K562 (cell line): Measurements from ENCODE around the gene GMPR. TPM values are rescaled to one million over a fixed set of nuclear protein-coding genes. Genes with fewer than 3 reads are reported as not detected.

Experiments
- FIP1L1 ChIP-seq: fragments of 200-400 bp; formaldehyde crosslinking; IDR thresholded peaks from 2 replicates; pipeline ENCODE4 v1.6.1; 2018; ENCODE audit warnings: mild to moderate bottlenecking, low read depth, low read length; ENCODE audit not compliant: poor library complexity, severe bottlenecking
- SMARCA5 ChIP-seq: fragments of 450-650 bp; IDR thresholded peaks from 2 replicates; pipeline ENCODE4 v1.6.1; 2016
- SNIP1 ChIP-seq: fragments of 450-650 bp; IDR thresholded peaks from 2 replicates; pipeline ENCODE4 v1.7.1; 2017; ENCODE audit warnings: low read depth, mild to moderate bottlenecking
- THRAP3 ChIP-seq: fragments of 450-650 bp; IDR thresholded peaks from 2 replicates; pipeline ENCODE4 v1.6.1; 2016; ENCODE audit warnings: mild to moderate bottlenecking, inconsistent platforms, borderline replicate concordance
- U2AF2 ChIP-seq: fragments of 200-400 bp; formaldehyde crosslinking; optimal IDR thresholded peaks from 2 replicates; pipeline ENCODE3; 2017; ENCODE audit warnings: low read depth, mild to moderate bottlenecking, low read length
- ZNF224 ChIP-seq: sonication (generic); formaldehyde crosslinking; IDR thresholded peaks from 2 replicates; pipeline ENCODE4 v1.8.0; 2022; ENCODE audit warnings: mild to moderate bottlenecking, missing genetic modification reagents
- ZNF263 ChIP-seq: sonication (generic); formaldehyde crosslinking; IDR thresholded peaks from 2 replicates; pipeline ENCODE4 v1.8.0; 2022; ENCODE audit warnings: mild to moderate bottlenecking, missing genetic modification reagents, borderline replicate concordance
- ZZZ3 ChIP-seq: fragments of 450-650 bp; IDR thresholded peaks from 2 replicates; pipeline ENCODE4 v1.6.1; 2016; ENCODE audit warnings: antibody characterized with exemption, mild to moderate bottlenecking, moderate library complexity
- polyA plus RNA-seq, 8 experiments: library from polyadenylated mRNA; depleted of rRNA in 4 of 8; stranded (reverse) in 5 of 8; unstranded in 3 of 8; fragments of >200 nt; fragmentation: Nextera tagmentation in 2 of 8; fragmentation: Illumina TruSeq in 1 of 8; extraction: Ambion mirVana in 2 of 8; extraction: Trizol in 1 of 8; gene quantifications; 2 replicates each; pipeline versions ENCODE4 v1.2.1 to v1.2.3, GENCODE V29; 2011 to 2014; ENCODE audit warnings: inconsistent platforms in 1 of 8, missing spikeins in 1 of 8
- total RNA-seq, 7 experiments: library from RNA; depleted of rRNA in 6 of 7; stranded (reverse); fragments of >200 nt in 6 of 7; fragmentation: Illumina TruSeq in 2 of 7; extraction: Trizol in 2 of 7; gene quantifications; 2 replicates each; pipeline versions ENCODE4 v1.2.1 to v1.2.3, GENCODE V29; 2011 to 2021; ENCODE audit warnings: low replicate concordance in 1 of 7
- TF ChIP-seq, protein P1 (sequence below), 2 experiments: fragments of 450-650 bp in 1 of 2; sonication (generic) in 1 of 2; formaldehyde crosslinking in 1 of 2; IDR thresholded peaks; 2 replicates each; pipeline versions ENCODE4 v1.7.1 to v1.9.0; 2016 to 2022; ENCODE audit warnings: inconsistent platforms in 1 of 2, mild to moderate bottlenecking in 1 of 2, missing genetic modification reagents in 1 of 2
- TF ChIP-seq, protein P2 (sequence below): fragments of 450-650 bp; conservative IDR thresholded peaks from 2 replicates; pipeline ENCODE4 v1.6.1; 2016; ENCODE audit warnings: missing genetic modification characterization, low read depth, mild to moderate bottlenecking, missing compliant biosample characterization, moderate library complexity
- TF ChIP-seq, protein P3 (sequence below): sonication (generic); formaldehyde crosslinking; IDR thresholded peaks from 2 replicates; pipeline ENCODE4 v1.8.0; 2022; ENCODE audit warnings: mild to moderate bottlenecking, missing genetic modification reagents

GMPR gene
- total and polyA plus RNA-seq, 9 of the 15 experiments (the other 6 are each of a cell fraction or from before 2014, with no cell fraction given) = 34.6 to 83.7 (median 49.8) TPM

DNA sequence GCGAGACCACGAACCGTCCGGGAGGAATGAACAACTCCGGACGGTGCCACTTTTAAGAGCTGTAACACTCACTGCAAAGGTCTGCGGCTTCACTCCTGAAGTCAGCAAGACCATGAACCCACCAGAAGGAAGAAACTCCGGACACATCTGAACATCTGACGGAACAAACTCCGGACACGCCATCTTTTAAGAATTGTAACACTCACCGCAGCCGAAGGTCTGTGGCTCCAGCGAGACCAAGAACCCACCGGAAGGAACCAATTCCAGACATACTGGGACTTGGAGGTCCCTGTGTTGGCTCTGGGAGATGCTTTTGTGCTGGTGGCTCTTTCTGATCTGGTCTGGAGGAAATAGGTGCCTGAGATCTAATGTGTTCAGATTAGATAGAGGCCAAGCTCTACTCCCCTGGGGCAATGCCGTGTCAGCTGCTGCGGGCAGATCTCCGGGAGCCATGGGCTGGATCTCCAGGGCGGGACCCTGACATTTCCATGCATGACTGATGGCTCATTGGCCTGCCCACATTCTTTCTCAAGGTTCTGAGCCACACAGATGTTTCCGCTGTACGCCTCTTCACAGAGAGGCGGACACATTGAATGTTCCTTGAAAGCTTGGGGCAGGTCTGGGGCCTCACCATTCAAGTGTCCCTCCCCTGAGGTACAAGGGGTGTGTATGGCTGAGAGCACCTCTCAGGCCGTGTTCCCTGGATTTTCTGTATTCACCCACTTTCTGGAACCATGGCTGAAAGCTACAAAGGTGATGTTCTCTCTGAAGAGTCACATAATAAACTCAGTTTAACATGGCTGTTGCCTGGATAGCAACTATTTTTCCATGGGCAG is 29.3 kb downstream of the GMPR start (continued):
- TF ChIP-seq, protein P1, sequence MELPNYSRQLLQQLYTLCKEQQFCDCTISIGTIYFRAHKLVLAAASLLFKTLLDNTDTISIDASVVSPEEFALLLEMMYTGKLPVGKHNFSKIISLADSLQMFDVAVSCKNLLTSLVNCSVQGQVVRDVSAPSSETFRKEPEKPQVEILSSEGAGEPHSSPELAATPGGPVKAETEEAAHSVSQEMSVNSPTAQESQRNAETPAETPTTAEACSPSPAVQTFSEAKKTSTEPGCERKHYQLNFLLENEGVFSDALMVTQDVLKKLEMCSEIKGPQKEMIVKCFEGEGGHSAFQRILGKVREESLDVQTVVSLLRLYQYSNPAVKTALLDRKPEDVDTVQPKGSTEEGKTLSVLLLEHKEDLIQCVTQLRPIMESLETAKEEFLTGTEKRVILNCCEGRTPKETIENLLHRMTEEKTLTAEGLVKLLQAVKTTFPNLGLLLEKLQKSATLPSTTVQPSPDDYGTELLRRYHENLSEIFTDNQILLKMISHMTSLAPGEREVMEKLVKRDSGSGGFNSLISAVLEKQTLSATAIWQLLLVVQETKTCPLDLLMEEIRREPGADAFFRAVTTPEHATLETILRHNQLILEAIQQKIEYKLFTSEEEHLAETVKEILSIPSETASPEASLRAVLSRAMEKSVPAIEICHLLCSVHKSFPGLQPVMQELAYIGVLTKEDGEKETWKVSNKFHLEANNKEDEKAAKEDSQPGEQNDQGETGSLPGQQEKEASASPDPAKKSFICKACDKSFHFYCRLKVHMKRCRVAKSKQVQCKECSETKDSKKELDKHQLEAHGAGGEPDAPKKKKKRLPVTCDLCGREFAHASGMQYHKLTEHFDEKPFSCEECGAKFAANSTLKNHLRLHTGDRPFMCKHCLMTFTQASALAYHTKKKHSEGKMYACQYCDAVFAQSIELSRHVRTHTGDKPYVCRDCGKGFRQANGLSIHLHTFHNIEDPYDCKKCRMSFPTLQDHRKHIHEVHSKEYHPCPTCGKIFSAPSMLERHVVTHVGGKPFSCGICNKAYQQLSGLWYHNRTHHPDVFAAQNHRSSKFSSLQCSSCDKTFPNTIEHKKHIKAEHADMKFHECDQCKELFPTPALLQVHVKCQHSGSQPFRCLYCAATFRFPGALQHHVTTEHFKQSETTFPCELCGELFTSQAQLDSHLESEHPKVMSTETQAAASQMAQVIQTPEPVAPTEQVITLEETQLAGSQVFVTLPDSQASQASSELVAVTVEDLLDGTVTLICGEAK (IDR thresholded peaks at IDR 0.05) = no peak
- TF ChIP-seq, protein P1 (CRISPR knock-in tag; IDR thresholded peaks at IDR 0.05) = no peak
- TF ChIP-seq, protein P2, sequence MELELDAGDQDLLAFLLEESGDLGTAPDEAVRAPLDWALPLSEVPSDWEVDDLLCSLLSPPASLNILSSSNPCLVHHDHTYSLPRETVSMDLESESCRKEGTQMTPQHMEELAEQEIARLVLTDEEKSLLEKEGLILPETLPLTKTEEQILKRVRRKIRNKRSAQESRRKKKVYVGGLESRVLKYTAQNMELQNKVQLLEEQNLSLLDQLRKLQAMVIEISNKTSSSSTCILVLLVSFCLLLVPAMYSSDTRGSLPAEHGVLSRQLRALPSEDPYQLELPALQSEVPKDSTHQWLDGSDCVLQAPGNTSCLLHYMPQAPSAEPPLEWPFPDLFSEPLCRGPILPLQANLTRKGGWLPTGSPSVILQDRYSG (tag) = peak; percentile 12; the same call in 1 of the 2 replicates
- TF ChIP-seq SMARCA5 (no peak), FIP1L1 (no peak), SNIP1 (no peak), U2AF2 (no peak), ZNF263 (CRISPR knock-in tag) (no peak; the same call in 1 of the 2 replicates), ZZZ3 (no peak), THRAP3 (peak; percentile 12; the same call in 1 of the 2 replicates), ZNF224 (no peak)
- TF ChIP-seq, protein P3, sequence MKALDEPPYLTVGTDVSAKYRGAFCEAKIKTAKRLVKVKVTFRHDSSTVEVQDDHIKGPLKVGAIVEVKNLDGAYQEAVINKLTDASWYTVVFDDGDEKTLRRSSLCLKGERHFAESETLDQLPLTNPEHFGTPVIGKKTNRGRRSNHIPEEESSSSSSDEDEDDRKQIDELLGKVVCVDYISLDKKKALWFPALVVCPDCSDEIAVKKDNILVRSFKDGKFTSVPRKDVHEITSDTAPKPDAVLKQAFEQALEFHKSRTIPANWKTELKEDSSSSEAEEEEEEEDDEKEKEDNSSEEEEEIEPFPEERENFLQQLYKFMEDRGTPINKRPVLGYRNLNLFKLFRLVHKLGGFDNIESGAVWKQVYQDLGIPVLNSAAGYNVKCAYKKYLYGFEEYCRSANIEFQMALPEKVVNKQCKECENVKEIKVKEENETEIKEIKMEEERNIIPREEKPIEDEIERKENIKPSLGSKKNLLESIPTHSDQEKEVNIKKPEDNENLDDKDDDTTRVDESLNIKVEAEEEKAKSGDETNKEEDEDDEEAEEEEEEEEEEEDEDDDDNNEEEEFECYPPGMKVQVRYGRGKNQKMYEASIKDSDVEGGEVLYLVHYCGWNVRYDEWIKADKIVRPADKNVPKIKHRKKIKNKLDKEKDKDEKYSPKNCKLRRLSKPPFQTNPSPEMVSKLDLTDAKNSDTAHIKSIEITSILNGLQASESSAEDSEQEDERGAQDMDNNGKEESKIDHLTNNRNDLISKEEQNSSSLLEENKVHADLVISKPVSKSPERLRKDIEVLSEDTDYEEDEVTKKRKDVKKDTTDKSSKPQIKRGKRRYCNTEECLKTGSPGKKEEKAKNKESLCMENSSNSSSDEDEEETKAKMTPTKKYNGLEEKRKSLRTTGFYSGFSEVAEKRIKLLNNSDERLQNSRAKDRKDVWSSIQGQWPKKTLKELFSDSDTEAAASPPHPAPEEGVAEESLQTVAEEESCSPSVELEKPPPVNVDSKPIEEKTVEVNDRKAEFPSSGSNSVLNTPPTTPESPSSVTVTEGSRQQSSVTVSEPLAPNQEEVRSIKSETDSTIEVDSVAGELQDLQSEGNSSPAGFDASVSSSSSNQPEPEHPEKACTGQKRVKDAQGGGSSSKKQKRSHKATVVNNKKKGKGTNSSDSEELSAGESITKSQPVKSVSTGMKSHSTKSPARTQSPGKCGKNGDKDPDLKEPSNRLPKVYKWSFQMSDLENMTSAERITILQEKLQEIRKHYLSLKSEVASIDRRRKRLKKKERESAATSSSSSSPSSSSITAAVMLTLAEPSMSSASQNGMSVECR (CRISPR knock-in tag) = peak; percentile 73; the same call in 1 of the 2 replicates
